Stimulated activated CD4-positive, alpha-beta T cell treated with anti-CD3 and anti-CD28 coated beads, TNF-alpha, amount 100 ng/mL, for 48 hours (primary cell): ENCODE results near the gene PTMA.
"Not testable (repeated sequence)": the region's sequence is repeated elsewhere in the genome, so short reads cannot be mapped to it uniquely, and the experiment has no call there.

Source experiments
- DNase-seq, 3 donors: peaks; one replicate each; pipeline ENCODE4 v3.0.0-alpha.2; 2020; ENCODE audit warnings: low read depth in 3 of 3

PTMA gene

GRCh38 chr2:231716666-231717280, 8.4 kb downstream of the PTMA start:
- no peak for DNase-seq

- DNase-seq: peak in 1 of 3 donors; percentile 47
These were observed 9.2 kb downstream of the PTMA start for GRCh38 chr2:231717281-231718171.

DNA sequence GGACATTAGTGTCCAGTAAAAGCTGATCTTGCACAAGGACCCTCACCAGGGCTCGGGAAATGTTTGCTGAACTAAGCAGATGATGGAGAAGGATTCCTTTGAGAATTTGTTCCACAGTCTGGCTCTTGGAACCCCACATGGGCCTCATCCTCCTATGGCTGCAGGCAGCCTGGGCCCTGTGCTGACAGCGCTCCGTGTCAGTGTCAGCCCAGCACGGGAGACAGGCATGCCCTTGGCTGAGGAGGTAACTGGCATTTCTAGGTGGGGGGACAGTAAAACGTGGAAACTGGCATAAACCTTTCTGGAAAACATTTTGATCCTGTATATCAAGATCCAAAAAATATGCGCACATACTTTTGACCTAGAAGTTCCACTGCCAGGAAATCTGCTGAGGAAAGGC, 10.5 kb downstream of the PTMA start:
- no peak for DNase-seq

DNA sequence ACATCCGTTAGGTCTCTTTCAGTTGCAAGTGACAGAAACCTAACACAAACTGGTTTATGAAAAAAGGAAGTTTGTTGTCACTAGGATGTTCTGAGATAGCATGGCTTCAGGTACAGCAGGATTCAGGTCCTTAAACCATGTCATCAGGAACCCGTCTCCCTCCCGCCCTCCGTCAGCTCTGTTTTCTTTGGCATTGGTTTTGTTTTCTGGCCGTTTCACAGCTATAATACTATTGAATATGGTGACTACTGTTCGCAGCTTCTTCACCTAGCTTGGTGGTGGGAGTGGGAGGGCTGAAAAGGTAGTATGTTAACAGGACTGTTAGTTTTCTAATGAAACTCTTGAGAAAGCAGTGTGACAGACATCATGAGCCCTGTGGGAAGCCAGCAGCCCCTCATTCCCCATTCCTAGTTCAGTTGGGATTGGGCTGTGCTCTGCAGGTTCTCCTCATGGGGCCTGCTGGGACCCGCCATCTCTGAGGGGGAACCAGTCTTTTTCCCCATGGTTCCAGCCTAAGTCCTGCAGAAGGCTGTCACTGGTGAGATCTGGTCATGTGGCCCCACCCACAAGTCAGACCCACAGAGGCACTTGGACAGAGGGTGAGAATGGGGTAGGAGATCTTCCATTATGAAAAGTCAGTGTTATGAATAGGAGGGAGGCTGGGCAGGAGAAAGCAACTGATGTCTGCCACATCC, 12.1 kb downstream of the PTMA start:
- no peak for DNase-seq

DNA sequence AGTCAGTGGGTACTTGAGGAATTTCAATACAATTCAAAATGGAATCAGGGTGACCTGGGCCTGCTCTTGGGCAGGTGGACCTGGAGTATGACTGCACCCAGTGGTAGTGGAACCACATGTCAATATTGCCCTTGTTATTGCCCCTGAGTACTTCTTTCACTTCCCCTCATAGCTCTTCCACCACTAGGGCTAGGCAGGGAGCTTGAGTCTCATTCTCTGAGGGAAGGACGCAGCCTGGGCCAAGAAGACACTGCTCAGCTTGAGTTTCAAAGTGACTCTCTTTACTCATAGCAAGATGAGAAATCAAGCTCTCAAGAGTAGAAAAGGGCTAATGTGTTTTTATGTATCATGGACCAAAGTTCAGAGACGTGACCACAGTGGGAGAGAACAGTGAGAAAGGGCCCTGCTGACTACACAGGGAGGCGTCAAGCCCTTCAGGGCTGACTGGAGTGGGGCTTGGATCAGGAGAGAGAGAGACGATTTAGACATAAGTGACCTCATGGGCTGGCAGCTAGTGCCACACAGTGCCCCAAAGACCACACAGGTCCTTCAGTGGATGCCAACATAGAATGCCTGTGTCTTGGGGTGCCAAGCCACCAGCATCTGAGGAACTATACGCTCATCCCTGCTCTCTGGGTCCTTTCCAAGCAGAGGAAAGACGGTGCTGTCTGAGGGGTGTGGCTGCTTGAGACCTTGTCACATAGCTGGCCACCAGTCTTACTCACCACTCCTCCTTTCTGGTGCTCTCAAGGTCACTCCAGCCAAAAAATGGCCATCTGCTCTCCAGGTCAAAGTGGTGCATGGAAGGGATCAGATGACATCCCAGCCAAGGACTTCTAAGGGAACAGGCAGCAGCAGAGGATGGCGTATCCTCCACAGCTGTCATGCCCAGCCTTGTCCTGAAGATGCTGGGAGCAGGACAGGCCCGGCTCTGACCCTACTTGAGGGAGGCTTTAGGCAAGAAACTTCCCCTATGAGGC, 13.0 kb downstream of the PTMA start:
- no peak for DNase-seq

DNA sequence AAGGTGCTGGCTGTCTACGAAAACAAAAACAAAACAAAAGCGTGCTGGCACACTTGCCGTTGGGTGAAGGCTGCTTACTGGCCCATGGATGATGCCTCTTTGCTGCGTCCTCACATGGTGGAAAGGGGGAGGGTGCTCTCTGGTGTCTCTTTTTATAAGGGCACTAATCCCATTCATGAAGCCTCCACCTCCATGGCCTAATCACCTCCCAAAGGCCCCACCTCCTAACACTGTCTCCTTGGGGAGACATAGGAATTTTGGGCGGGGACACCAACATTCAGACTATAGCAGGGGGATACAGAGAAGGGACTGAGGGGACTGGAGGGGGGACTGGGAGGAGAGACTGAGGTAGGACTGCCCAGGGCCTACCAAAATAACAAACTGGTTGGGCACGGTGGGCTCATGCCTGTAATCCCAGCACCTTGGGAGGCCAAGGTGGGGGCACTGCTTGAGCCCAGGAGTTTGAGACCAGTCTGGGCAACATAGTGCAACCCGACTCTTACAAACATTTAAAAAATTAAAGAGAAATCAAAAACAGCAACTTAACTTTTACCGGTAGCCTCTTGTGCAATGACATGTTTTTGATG, 14.5 kb downstream of the PTMA start:
- no peak for DNase-seq

- DNase-seq: no peak
These were observed 17.2 kb downstream of the PTMA start for GRCh38 chr2:231725476-231725875.

DNA sequence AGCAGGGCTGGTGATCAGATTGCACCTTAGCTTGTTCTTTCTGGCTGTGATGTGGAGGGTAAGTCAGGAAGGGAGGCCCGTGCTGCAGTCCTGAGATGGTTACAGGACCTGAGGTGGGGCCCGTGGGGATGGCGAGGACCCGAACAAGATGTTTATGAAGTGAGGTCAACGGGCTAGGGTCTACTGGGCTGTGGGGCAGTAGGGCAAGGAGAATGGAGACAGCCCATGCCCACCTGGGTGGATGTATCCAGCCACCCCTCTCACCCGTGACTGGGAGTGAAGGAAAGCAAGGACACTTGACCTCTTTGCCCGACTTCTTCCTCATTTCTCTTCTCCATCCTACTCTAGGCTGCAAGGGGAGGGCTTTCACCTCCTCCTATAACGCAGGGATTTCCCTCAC, 18.0 kb downstream of the PTMA start:
- no peak for DNase-seq

GRCh38 chr2:231727621-231728020, 19.3 kb downstream of the PTMA start:
- DNase-seq: no peak

GRCh38 chr2:231732604-231733003, 24.3 kb downstream of the PTMA start:
- DNase-seq: no peak

- no peak for DNase-seq
These were observed 29.4 kb downstream of the PTMA start for GRCh38 chr2:231737761-231738160.

DNA sequence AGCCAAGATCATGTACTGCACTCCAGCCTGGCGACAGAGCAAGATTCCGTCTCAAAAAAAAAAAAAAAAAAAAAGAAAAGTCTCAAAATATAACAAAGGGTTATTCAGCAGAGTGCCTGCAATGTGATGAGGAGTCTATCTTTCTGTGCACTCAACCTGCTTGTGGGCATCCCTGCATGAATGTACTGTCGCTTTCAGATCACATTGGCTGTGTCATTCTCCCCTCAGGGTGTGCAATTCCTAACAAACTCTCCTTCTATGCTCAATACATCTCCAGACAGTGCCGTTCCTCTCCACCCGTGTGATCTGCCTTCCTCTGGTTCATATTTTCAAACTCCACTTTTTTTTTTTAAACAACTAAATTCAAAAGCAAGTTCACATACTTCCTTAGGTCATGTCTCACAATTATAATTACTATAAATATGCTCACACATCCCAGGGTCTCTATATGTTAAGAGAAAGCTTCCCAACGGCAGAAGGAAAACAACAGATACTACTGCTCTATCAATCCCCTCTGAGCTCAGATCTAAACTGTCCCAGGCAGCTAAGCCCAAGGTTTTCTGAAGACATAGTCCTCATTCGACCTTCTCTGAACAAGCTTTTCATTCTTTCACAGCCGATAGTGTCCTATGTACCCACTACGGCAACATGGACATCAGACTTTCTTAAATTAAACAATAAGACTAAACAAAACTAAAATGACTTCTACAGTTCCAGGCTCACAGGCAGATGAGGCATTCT, 35.2 kb downstream of the PTMA start:
- DNase-seq: no peak

DNA sequence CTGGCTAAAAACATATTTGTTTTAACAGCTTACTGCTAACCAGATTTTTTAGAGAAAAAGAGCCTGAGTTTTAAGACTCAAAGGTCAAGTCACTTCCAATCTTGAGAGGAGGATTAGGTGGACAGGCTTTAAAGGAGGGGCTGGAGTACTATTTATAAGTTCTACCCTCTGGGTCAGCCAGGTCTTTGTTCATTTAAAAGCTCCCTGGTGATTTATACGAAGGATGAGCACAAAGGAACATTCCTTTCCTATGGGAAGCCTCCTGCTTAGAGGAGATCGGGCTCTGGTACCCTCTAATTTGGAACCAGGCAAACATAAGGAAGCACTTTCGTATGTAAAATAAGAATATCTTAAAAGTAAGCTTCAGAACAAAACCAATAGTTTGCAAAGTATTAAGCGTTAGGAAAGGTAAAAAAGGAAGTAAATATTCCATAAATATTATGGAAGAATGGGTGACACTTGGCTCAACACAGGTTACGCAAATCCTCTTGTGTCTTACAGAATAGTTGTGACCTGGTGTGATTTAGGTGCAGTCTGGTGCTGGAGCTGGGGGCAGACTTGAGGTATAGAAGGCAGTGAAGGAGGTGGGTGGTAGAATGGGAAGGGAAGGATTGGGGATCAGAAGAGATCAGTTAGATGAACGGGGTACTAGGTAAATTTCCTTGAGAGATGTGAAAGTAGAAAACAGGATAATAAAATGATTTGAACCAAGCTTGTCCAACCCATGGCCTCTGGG, 37.1 kb downstream of the PTMA start:
- no peak for DNase-seq

GRCh38 chr2:231748153-231748896, 40.0 kb downstream of the PTMA start:
- not testable (repeated sequence) for DNase-seq

DNA sequence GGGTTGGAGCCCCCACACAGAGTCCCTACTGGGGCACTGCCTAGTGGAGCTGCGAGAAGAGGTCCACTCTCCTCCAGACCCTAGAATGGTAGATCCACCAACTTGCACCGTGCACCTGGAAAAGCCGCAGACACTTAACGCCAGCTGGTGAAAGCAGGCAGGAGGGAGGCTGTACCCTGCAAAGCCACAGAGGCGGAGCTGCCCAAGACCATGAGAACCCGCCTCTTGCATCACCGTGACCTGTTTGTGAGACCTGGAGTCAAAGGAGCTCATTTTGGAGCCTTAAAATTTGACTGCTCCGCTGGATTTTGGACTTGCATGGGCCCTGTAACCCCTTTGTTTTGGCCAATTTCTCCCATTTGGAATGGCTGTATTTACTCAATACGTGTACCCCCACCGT, 40.7 kb downstream of the PTMA start:
- DNase-seq: not testable (repeated sequence)

DNA sequence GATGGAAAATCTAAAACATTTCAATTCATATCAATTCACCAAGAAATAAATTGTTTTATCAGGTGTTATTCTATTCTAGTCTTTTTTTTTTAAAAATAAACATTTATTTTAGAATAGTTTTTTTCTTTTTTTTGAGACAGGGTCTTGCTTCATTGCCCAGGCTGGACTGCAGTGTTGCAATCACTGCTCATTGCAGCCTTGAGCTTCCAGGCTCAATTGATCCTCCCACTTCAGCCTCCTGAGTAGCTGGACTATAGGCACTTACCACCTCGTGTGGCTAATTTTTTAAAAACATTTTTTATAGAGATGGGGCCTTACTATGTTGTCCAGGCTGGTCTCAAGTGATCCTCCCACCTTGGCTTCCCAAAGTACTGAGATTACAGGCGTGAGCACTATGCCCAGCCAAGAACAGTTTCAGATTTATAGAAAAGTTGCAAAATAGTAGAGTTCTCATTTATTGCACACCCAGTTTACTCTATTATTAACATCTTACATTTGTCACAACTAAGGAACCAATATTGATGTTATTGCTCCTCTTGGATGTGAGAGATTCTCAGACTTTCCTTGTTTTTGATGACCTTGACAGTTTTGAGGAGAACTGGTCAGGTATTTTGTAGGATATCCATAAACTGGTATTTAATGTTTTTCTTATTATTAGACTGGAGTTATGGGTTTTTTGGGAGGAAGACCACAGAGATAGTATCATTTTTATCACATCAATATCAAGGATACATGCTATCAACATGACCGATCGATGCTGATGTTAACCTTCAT, 42.9 kb downstream of the PTMA start:
- no peak for DNase-seq

GRCh38 chr2:231752061-231752460, 43.7 kb downstream of the PTMA start:
- no peak for DNase-seq

- DNase-seq: no peak
These were observed 53.4 kb downstream of the PTMA start for GRCh38 chr2:231761735-231762134.
